Measurements from ENCODE around the gene GABARAP. TPM values are rescaled to one million over a fixed set of nuclear protein-coding genes. Genes with fewer than 3 reads are reported as not detected.

GABARAP gene
- total RNA-seq, 1 donor from 2014 or later, result 587 TPM

DNA sequence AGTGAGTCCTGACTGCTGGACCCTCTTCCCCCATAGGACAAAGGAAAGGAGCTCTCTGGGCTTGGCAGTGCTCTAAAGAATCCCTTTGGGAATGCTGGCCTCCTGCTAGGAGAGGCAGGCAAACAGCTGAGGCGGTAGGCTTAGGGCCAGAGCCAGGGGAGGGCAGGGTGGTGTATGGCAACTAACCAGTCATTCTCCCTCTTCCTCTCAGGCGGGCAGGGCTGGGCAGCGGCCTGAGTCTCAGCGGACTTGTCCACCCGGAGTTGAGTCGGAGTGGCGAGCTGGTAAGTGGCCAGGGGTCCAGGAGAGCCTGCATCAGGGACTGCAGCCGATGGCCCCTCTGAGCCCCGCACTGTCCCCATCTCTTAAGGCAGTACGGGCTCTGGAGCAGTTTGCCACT, 18.1 kb downstream of the GABARAP start:
- ATAC-seq (no peak), DNase-seq (no peak)
- H3K27me3 ChIP-seq (ENCODE audit: low read depth), result no peaks in the 10 kb centered on the region
- H3K4me1 ChIP-seq, result peaks cover 19% of the 10 kb centered on the region
- intact Hi-C loops (cut with DNase I), result no loop called here
- H3K27ac ChIP-seq, result no peak overlapping the region
- TF ChIP-seq, protein P1, sequence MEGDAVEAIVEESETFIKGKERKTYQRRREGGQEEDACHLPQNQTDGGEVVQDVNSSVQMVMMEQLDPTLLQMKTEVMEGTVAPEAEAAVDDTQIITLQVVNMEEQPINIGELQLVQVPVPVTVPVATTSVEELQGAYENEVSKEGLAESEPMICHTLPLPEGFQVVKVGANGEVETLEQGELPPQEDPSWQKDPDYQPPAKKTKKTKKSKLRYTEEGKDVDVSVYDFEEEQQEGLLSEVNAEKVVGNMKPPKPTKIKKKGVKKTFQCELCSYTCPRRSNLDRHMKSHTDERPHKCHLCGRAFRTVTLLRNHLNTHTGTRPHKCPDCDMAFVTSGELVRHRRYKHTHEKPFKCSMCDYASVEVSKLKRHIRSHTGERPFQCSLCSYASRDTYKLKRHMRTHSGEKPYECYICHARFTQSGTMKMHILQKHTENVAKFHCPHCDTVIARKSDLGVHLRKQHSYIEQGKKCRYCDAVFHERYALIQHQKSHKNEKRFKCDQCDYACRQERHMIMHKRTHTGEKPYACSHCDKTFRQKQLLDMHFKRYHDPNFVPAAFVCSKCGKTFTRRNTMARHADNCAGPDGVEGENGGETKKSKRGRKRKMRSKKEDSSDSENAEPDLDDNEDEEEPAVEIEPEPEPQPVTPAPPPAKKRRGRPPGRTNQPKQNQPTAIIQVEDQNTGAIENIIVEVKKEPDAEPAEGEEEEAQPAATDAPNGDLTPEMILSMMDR (IDR thresholded peaks at IDR 0.05), result no peak
- H3K36me3 ChIP-seq, result peaks cover 79% of the 10 kb centered on the region
- no peaks in the 10 kb centered on the region for H3K9me3 ChIP-seq
- no peak overlapping the region for H3K4me3 ChIP-seq

DNA sequence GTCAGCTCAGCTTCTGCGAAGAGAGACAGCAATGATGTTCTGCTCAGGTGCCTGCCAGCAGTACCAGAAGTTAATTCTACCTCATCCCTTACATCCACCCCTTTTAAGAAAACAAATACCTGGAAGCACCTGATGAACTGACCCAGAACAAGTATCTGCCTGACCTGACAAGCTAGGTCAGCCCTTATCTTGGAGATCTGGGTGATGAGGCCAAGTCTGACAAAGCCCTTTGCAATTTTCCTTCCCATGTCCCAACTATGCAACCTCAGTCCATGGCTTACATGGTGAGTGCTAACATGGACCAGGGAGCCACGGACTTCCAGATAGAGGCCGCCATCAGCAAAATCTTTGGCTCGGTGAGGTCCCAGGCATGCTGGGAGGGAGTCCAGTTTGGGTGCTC, 18.9 kb downstream of the GABARAP start:
- intact Hi-C loops (cut with DNase I), result no loop called here
- Histone ChIP-seq H3K4me3 (no peak overlapping the region), H3K9me3 (no peaks in the 10 kb centered on the region), H3K36me3 (peaks cover 71% of the 10 kb centered on the region), H3K27ac (no peak overlapping the region), H3K4me1 (peaks cover 27% of the 10 kb centered on the region), H3K27me3 (ENCODE audit: low read depth) (no peaks in the 10 kb centered on the region)
- TF ChIP-seq, protein P1 (IDR thresholded peaks at IDR 0.05), result no peak
- no peak for ATAC-seq
- no peak for DNase-seq

DNA sequence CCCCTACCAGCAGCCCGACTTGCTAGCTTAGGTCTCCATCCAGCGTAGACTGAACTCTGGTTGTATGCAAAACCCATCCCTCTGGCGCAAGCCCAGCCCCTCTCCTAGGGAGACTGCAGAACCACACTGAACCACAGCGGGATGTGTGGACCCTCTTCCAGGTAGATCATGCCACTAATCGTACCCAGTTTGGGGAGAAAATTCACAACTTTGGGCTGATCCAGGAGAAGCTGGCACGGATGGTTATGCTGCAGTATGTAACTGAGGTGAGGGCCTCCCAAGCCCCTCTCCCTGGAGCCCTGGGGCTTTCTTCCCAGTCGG, 19.3 kb downstream of the GABARAP start:
- ATAC-seq (no peak), DNase-seq (no peak)
- Histone ChIP-seq H3K27ac (no peak overlapping the region), H3K27me3 (ENCODE audit: low read depth) (no peaks in the 10 kb centered on the region), H3K4me3 (no peak overlapping the region), H3K36me3 (peaks cover 67% of the 10 kb centered on the region), H3K4me1 (peaks cover 31% of the 10 kb centered on the region), H3K9me3 (no peaks in the 10 kb centered on the region)
- intact Hi-C loops (cut with DNase I), result no loop called here
- TF ChIP-seq, protein P1 (IDR thresholded peaks at IDR 0.05), result no peak

DNA sequence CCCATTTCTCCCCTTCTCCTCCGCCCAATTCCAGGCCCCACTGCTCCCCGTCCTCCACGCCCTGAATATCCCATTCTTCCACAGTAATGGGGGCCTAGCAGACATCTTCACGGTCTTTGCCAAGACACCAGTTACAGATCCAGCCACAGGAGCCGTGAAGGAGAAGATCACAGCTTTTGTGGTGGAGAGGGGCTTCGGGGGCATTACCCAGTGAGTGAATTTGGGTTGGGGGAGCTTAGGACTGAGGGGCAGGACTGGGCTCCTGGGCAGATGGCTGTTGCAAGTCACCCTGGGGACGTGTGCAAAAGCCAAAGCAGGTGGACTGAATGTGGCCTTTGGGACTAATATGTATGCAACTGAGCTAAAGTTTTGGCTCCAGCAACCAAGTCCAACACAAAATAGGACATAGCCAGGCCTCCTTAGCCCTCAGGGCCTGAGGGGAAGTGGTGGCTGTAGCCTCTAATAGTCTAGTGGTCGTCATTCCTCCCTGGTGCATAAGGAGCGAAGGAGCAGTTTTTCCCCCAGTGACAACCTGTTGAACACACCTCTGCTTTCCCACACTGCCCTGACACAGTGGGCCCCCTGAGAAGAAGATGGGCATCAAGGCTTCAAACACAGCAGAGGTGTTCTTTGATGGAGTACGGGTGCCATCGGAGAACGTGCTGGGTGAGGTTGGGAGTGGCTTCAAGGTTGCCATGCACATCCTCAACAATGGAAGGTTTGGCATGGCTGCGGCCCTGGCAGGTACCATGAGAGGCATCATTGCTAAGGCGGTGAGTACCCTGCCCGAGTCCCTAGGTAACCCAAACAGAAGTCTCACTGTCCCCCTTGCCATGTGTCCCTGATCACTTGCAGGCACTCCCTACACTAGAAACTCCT, 19.9 kb downstream of the GABARAP start:
- ATAC-seq (no peak), DNase-seq (no peak)
- Histone ChIP-seq H3K27ac (no peak overlapping the region), H3K4me1 (peaks cover 35% of the 10 kb centered on the region), H3K4me3 (no peak overlapping the region), H3K27me3 (ENCODE audit: low read depth) (no peaks in the 10 kb centered on the region), H3K36me3 (peaks cover 62% of the 10 kb centered on the region), H3K9me3 (no peaks in the 10 kb centered on the region)
- intact Hi-C loops (cut with DNase I), result no loop called here
- TF ChIP-seq, protein P1 (IDR thresholded peaks at IDR 0.05), result no peak

DNA sequence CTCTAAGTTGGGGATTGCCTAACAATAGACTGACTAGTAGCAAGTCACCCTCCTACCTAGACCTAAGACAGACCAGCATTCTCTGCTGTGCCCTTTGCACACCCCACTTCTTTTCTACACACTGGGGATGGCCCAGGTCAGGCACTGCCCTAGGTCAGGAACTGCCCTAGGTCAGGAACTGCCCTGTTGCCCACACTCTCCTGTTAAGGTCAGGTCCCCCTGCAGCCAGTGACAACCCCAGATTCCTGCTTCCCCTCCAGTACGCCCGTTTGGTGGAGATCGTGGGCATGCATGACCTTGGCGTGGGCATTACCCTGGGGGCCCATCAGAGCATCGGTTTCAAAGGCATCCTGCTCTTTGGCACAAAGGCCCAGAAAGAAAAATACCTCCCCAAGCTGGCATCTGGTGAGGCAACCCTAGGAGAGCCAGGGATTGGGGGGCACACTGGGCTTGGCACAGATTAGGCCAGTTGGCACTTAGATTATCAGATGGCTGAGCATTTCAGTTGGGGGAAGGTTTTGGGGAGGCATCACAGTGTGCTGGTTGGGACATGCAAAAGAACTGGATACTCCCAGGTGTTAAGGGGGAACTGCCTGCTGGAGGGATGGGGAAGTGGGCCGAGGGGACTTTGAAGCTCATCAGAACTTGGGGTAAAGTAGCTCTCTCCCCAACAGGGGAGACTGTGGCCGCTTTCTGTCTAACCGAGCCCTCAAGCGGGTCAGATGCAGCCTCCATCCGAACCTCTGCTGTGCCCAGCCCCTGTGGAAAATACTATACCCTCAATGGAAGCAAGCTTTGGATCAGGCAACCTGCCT, 20.8 kb downstream of the GABARAP start:
- Histone ChIP-seq H3K36me3 (peaks cover 53% of the 10 kb centered on the region), H3K4me3 (peak overlapping the region; percentile 97), H3K27ac (peak overlapping the region; percentile 97), H3K4me1 (peaks cover 41% of the 10 kb centered on the region), H3K9me3 (no peaks in the 10 kb centered on the region), H3K27me3 (ENCODE audit: low read depth) (no peaks in the 10 kb centered on the region)
- TF ChIP-seq, protein P1 (IDR thresholded peaks at IDR 0.05), result no peak
- no peak for DNase-seq
- ATAC-seq, result no peak
- intact Hi-C loops (cut with DNase I), result no loop called here

All from lower lobe of right lung (tissue), 2 donors.